PC-9 (cell line): ENCODE data around the gene PRR19.

Experiments used
- EZH2 ChIP-seq: fragments of 200-600 bp; sonication (generic); IDR thresholded peaks from 2 replicates; pipeline ENCODE4 v1.8.0; 2017; ENCODE audit warnings: antibody characterized with exemption, low read depth
- TF ChIP-seq, protein P1 (sequence below): fragments of 200-600 bp; sonication (generic); conservative IDR thresholded peaks from 2 replicates; pipeline ENCODE4 v1.6.1; 2017; ENCODE audit warnings: mixed run types, antibody characterized with exemption, mild to moderate bottlenecking, moderate library complexity

GRCh38 chr19:42325308-42325895 lies 23.5 kb downstream of the PRR19 start, which contains the start of gene MEGF8:
- TF ChIP-seq, protein P1, sequence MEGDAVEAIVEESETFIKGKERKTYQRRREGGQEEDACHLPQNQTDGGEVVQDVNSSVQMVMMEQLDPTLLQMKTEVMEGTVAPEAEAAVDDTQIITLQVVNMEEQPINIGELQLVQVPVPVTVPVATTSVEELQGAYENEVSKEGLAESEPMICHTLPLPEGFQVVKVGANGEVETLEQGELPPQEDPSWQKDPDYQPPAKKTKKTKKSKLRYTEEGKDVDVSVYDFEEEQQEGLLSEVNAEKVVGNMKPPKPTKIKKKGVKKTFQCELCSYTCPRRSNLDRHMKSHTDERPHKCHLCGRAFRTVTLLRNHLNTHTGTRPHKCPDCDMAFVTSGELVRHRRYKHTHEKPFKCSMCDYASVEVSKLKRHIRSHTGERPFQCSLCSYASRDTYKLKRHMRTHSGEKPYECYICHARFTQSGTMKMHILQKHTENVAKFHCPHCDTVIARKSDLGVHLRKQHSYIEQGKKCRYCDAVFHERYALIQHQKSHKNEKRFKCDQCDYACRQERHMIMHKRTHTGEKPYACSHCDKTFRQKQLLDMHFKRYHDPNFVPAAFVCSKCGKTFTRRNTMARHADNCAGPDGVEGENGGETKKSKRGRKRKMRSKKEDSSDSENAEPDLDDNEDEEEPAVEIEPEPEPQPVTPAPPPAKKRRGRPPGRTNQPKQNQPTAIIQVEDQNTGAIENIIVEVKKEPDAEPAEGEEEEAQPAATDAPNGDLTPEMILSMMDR, result no peak; the same call in 1 of the 2 replicates
- TF ChIP-seq EZH2, result no peak
